Measurements from ENCODE around the gene FAM237B.

DNA sequence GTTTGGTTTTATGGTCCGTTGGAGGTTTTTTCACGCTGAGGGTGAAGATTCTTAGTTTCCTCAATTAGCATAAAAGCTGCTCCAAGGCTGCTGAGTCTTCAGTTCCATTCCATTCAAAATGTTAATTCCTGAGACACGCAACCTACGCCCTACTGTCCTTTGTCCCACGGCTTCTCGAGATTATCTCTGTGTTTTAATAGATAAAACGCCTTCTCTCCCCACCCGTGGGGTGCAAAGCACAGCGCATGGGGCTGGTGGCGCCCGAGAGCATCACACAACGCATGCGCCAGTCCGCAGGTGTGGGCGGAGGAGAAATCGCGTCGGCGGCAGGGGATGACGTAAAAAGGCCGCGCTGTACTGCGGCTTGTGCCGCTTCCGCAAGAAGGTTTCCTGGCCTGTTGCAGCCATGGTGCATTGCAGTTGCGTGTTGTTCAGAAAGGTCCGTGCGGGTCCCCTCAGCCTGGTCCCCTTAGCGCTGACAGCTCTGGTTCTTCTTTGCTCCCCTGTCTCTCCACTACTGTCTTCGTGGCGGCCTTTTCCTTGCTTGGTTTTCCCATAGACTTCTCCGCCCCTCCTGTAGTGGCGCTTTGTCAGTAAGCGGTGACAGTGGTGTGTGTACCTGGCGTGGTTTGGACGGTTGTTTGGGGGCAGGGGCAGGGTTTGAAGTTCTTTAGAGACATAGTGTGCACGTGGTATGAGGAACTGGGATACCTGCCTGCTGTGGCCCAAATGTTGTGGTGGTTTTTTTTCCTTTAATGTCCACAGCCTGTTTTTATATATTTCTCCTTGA, 25.4 kb upstream of the FAM237B start, which contains the start of gene GTPBP10:
- TF ChIP-seq TAF1 (IDR thresholded peaks at IDR 0.05; ENCODE audit: low read depth, low read length) (peak; percentile 94), POLR2A (IDR thresholded peaks at IDR 0.05; ENCODE audit: low read depth, low read length) (peak; percentile 98), POLR2AphosphoS5 (IDR thresholded peaks at IDR 0.05; ENCODE audit: low read depth, low read length) (peak; percentile 98), SPI1 (IDR thresholded peaks at IDR 0.05; ENCODE audit: low read depth, low read length) (peak; percentile 71), PAX5 (IDR thresholded peaks at IDR 0.05; ENCODE audit: insufficient read depth, low read length, severe bottlenecking) (no peak), POU2F2 (IDR thresholded peaks at IDR 0.05; ENCODE audit: low read depth, low read length) (peak; percentile 92)

All from GM12891 (cell line).